T-helper 1 cell treated with Interleukin-12 subunit alpha and Interleukin-12 subunit beta and Interleukin-4 antibody, amounts not matched to agents 30 ng/mL and 1 ng/mL, for 36 hours (primary cell): ENCODE measurements around the gene PRR12. TPM values are rescaled to one million over a fixed set of nuclear protein-coding genes. Genes with fewer than 3 reads are reported as not detected.

Source experiments
- intact Hi-C: fragments of 100-400 bp; cut with micrococcal nuclease; formaldehyde crosslinking; loops from one replicate; pipeline ENCODE4 v1.15.1; 2024
- total RNA-seq: library from RNA; stranded (reverse); gene quantifications from 2 replicates; pipeline ENCODE4 v1.2.3, GENCODE V29; 2022

The PRR12 gene
- total RNA-seq, 1 donor from 2014 or later: 42.2 TPM

DNA sequence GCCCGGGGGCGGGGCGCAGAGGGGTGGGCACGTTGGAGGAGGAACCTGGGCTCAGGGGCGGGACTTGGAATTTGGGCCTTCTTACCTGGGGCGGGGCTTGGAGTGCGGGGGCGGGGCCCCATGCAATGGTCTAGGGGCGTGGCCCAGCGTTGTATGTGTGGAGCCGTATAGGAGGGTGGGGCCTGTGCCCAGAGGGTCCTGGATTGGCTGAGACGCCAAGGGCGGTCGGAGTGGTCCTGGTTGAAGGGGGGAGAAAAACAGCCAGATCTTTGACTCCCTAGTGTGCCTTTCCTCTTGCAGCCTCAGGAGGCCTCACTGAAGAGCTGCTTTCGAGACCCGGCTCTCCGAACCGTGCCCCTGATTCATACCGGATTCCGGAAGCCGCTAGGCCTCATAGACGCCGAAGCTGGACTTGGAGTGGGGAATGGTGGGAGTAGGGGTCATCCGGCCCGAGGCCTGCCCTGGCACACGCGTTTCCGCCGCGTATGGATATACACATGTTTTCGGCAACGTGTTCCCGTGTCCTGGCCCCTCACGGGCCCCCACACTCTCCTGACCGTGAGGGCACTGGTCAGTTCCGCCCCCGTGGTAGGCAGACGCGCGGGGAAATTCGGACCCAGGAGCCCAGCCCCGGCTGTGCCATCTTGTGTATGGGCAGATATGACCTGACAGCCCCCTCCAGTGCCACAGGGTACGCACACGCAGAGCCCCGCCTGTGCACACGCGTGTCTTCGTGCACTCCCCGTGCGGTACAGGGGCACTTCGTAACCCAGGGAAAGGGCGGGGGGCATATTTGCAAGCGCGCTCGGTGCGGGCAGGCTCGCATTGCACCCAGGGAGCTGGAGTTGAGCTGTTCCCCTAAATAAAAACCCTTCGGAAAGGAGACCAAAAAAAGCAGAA is 661 bp upstream of the PRR12 start:
- intact Hi-C loops: loop anchor here (1.0 to 10.0 kb wide), 15 partner anchors 10 to 476 kb away; partner anchors contain the start of genes AKT1S1, ATF5, BCL2L12 and C19orf73

DNA sequence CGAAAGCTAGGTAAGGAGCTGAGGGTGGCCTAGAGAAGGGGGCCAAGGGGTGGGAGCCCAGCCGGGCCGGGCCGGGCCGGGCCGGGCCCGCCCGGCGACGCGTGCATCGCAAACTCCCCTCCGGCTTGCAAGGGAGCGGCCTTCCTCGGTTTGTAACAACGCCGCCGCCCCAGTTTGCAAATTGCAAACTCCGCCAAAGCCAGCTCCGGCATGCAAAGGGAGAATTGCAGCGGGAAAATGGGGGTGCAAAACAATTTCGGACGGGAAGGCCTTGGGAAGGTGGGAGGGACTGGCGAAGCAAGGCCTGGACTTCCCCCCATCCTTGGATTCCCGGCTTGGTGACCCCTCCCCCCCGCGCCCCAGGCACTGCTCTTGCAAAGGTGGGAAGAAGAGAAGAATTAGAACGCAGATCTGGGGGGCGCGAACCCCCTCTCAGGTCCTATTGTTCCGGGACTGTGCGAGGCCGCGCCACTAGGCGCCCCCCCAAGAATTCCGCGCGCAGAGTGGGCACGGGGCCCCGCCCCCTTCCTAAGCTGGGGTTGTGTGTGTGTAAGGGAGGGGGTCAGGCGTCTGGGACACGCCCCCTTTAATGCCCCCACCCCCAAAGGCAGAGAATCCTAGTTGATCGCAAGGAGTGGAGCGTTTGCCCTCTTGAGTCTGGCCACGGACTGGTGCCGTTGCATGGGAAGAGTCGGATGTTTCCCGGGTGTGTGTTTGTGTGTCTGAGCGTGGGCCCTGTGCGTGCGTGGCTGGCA is 926 bp downstream of the PRR12 start:
- intact Hi-C loops: loop anchor here (2.0 to 10.0 kb wide), 3 partner anchors 37 to 477 kb away; partner anchors contain the start of genes AKT1S1, C19orf73, LIN7B and PPFIA3

DNA sequence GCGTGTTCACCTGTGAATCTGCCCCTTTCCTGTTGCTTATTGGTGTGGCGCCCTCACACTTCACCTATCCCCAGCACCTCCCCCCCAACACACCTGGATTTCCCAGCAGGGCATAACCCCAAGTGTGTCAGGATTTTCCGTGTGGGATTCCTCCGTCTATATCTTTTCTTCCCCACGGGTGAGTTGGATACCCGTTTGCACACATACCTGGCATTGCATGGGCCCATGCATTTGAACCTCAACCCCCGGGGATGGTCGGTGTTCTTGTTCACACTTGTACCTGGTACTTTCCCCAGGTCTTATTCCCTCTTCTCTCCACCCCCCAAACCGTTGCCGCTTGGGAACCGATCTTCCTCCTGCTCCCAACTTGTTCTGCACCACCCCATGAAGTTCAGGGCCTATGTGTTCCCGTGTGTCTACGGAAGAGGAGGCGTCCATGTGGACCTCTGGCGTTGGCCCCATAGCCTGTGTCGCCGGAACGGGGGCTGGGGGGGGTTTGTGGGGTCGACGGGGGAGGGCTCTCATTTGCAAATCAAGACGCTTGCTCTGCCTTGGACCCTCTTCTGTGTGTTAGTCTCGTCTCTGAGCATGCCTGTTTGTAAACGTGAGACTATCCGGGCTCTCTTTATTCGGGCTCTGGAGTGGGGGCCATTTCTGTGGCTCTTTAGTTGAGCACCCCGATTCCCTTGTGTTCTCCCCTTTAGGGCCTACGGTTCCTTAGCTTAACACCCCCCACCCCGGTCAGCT is 1.7 kb downstream of the PRR12 start:
- intact Hi-C loops: loop anchor here (1.0 to 10.0 kb wide), 3 partner anchors 72 to 478 kb away; partner anchors contain the start of genes ALDH16A1, C19orf73, LIN7B and PPFIA3

DNA sequence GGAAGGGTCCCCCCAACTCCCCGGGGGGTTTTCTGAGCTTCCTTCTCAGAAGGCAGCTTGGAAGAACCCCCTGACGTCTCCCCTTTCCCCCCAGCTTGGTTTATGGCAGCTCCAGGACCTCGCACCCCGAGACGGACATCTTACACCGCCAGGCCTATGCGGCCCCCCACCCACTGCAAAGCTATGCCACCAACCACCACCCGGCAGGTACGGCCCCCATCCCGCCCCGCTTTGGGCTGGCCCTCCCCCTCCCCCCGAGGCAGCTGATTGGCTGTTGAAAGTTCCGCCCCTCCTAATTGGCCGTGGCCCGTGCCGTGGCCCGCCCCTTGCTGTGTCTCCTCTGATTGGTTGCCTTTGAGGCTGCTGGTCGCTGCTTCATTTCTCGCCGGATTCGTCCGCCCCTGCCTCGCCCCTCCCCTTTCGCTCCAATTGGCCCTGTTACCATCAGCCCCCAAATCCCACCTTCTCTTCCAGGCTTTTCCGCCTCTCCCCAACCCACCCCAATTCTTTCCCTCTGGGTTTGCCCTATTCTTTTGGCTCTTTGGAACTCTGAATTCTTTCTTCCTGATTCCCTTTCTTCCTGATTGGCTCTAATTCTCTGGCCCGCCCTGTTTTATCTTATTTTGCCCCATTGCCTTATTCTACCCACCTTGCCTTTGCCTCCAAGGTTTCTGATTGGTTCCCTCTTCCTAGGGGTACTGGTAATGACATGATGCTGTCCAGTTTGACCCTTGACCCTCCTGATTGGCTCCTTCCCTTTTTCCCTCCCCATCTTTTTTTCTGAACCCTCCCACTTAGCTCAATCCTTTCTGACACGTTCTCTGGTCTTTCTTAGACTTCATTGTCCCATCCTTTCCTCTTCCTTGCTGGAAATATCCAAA is 2.5 kb downstream of the PRR12 start:
- intact Hi-C loops: loop anchor here (1.0 to 10.0 kb wide), 3 partner anchors 71 to 479 kb away; partner anchors contain the start of genes ALDH16A1, C19orf73, LIN7B and PPFIA3

DNA sequence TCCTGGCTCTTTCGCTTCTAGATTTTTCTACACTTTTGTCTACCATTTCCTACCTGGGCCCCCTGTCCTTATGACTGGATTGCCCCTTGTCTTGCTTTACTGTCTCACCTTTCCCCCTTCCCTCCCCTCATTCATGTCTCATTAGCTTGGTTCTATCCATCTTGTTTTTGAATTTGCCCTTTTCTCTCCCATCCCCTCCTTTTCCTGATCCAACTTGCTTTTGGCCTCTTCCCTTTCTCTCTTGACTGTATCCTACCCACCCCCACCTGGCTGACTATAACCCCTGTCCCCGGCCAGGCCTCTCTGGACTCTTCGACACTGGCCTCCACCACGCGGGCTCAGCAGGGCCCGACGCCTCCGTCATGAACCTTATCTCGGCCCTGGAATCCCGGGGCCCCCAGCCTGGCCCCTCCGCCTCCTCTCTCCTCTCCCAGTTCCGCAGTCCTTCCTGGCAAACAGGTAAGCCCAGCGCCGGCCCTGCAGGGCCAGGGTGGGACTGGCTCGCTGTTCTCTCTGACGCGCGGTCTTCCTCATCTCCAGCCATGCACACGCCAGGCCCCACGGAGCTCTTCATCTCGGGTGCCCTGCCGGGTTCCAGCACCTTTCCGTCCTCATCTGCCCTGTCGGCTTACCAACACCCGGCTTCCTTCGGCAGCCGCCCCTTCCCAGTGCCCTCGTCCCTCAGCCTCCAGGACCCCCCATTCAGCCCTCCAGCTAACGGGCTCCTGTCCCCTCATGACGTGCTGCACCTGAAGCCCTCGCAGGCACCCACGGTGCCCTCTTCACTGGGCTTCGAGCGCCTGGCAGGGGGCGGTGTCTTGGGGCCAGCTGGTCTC is 3.4 kb downstream of the PRR12 start:
- intact Hi-C loops: loop anchor here (10.0 kb wide), 1 partner anchor 480 kb away; the partner anchor contains the start of genes C19orf73, LIN7B and PPFIA3

DNA sequence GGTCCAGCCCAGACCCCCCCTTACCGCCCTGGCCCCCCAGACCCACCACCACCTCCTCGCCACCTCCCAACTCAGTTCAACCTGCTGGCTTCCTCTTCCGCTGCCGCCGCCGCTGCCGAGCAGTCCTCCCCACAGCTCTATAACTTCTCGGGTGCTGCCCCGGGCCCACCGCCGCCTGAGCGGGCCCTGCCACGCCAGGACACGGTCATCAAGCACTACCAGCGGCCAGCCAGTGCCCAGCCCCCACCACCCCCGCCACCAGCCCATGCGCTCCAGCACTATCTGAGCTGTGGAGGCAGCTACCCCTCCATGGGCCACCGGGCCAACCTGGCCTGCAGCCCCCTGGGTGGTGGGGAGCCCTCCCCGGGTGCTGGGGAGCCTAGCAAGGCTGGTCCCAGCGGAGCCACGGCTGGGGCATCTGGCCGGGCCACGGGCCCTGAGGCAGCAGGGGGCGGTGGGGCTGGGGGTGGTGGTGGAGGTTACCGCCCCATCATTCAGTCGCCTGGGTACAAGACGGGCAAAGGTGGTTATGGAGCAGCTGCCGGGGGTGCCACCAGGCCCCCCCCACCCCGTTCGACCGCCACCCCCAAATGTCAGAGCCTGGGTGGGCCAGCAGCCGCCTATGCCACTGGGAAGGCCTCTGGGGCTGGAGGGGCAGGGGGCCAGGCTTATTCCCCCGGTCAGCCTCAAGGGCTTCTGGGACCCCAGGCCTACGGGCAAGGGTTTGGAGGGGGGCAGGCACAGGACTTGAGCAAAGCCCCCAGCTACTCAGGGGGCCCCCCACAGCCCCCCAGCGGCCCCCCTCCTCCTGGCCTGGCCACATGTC is 4.2 kb downstream of the PRR12 start:
- intact Hi-C loops: loop anchor here (10.0 kb wide), 1 partner anchor 480 kb away; the partner anchor contains the start of genes C19orf73, LIN7B and PPFIA3

DNA sequence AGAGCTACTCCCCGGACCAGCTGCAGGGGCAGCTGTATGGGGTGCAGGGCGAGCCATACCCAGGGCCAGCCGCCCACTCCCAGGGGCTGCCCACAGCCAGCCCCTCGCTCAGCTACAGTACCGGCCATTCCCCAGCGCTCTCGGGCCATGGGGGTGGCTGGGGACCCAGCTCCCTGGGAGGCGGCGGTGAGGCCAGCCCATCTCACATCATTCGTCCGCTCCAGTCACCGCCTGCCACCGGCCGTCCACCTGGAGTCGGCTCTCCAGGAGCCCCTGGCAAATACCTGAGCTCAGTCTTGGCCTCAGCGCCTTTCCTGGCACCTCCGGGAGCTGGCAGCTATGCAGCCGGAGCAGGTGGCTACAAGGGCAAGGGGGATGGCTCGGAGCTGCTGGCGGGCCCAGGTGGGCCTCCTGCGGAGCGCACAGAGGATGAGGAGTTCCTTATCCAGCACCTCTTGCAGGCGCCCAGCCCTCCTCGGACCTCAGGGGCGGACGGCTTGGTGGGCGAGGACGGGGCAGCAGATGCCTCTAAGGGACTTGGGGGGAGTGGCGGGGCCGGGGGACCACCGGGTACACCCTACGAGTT is 4.9 kb downstream of the PRR12 start:
- intact Hi-C loops: loop anchor here (10.0 kb wide), 1 partner anchor 481 kb away; the partner anchor contains the start of genes C19orf73, LIN7B and PPFIA3

DNA sequence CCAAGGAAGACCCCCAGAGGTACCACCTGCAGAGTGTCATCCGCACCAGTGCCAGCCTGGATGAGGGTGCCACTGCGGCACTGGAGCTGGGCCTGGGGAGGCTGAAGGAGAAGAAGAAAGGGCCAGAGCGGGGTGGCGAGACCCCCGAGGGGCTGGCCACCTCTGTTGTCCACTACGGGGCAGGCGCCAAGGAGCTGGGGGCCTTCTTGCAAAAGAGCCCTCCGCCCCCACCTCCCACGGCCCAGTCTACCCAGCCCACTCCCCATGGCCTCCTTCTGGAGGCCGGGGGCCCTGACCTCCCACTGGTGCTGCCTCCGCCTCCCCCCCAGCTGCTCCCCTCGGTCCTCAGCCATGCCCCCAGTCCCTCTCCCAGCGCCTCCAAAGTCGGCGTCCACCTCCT is 5.4 kb downstream of the PRR12 start:
- intact Hi-C loops: loop anchor here (10.0 kb wide), 1 partner anchor 482 kb away; the partner anchor contains the start of genes C19orf73, LIN7B and PPFIA3

DNA sequence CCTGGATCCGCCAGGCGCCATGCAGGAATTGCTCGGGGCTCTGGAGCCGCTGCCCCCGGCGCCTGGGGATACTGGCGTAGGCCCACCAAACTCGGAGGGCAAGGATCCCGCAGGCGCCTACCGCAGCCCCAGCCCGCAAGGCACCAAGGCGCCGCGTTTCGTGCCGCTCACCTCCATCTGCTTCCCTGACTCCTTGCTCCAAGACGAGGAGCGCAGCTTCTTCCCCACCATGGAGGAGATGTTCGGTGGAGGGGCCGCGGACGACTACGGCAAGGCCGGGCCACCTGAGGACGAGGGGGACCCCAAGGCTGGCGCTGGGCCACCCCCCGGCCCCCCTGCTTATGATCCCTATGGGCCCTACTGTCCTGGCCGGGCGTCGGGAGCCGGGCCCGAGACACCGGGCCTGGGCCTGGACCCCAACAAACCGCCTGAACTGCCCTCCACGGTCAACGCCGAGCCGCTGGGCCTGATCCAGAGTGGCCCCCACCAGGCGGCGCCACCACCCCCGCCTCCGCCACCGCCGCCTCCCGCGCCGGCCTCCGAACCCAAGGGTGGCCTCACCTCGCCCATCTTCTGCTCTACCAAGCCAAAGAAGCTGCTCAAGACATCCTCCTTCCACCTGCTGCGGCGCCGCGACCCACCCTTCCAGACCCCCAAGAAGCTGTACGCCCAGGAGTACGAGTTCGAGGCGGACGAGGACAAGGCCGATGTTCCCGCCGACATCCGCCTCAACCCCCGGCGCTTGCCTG is 6.1 kb downstream of the PRR12 start:
- intact Hi-C loops: loop anchor here (10.0 kb wide), 1 partner anchor 482 kb away; the partner anchor contains the start of genes C19orf73, LIN7B and PPFIA3

DNA sequence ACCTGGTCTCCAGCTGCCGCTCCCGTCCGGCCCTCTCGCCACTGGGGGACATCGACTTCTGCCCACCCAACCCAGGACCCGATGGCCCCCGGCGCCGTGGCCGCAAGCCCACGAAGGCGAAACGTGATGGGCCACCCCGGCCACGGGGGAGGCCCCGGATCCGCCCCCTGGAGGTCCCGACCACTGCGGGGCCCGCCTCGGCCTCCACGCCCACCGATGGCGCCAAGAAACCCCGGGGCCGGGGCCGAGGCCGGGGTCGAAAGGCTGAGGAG is 6.7 kb downstream of the PRR12 start:
- intact Hi-C loops: loop anchor here (10.0 kb wide), 1 partner anchor 483 kb away; the partner anchor contains the start of genes C19orf73, LIN7B and PPFIA3

DNA sequence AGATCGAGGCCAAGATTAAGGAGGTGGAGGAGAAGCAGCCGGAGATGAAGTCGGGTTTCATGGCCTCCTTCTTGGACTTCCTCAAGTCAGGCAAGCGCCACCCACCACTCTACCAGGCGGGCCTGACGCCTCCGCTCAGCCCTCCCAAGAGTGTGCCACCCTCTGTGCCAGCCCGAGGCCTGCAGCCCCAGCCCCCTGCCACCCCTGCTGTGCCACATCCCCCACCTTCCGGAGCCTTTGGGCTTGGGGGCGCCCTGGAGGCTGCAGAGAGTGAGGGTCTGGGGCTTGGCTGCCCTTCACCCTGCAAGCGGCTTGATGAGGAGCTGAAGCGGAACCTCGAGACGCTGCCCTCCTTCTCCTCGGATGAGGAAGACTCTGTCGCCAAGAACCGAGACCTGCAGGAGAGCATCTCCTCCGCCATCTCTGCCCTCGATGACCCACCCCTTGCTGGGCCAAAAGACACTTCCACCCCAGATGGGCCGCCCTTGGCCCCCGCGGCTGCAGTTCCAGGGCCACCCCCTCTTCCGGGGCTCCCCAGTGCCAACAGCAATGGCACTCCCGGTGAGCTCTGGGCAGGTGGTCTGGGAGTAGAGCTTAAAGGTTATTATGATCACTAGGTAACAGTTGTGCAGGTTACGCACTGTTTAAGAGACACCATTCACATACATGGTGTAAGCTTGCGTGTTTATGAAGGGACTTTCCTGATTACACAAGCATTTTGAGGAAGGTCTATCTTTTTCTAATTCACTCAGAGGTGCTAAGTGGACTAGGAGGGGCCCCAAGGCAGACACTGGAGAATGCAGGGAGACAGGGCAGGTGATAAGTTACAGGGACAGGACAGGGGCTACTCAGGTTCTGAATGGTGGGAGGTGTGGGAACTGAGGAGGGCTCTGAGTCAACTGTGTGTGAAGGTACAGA is 8.7 kb downstream of the PRR12 start:
- intact Hi-C loops: loop anchor here (10.0 kb wide), 1 partner anchor 485 kb away; the partner anchor contains the start of genes C19orf73, LIN7B and PPFIA3

DNA sequence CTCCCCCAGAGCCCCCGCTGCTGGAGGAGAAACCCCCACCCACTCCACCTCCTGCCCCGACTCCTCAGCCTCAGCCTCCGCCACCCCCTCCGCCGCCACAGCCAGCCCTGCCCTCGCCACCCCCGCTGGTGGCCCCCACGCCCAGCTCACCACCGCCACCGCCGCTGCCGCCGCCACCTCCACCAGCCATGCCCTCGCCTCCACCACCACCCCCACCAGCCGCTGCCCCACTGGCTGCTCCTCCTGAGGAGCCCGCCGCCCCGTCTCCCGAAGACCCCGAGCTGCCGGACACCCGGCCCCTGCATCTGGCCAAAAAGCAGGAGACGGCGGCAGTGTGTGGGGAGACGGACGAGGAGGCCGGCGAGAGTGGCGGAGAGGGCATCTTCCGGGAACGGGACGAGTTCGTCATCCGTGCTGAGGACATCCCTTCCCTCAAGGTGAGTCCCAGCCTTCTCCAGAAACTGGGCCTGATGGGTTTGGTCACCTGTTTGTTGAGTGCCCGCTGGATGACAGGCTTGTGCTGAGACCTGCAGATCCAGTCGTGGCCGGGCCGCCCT is 10.6 kb downstream of the PRR12 start:
- intact Hi-C loops: no loop called here

DNA sequence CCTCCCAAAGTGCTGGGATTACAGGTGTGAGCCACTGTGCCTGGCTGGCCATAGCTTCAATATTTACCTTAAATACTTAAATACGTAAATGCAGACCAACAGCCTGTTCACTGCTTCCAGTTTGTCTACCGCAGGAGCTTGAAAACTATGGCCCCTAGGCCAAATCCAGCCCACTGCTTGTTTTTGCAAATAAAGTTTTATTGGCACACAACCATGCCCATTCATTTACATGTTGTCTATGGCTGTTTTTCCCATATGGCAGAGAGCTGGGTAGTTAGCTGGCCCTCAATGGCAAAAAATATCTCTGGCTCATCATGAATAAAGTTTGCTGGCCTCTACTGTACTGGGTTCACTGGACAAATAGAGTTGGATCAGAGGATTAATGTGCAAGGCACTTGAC is 11.8 kb downstream of the PRR12 start:
- intact Hi-C loops: no loop called here

DNA sequence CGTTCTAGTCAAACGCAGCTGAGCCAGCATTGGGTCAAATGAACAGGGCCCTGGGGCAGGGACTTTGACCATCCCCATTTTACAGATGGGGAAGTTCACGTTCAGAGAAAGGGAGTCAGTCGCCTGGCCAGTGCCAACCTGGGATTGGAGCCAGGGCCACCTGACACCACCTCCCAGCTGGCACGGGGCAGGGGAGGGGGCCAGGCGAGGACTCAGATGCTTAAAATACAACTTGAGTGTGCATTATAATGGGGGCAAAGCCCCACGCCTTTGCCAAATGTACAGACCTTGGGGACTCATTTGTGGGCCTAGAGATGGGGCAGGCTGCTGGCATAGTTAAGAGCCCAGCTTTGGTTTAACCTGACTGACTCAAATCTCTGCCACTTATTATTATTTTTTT is 14.6 kb downstream of the PRR12 start:
- intact Hi-C loops: no loop called here

DNA sequence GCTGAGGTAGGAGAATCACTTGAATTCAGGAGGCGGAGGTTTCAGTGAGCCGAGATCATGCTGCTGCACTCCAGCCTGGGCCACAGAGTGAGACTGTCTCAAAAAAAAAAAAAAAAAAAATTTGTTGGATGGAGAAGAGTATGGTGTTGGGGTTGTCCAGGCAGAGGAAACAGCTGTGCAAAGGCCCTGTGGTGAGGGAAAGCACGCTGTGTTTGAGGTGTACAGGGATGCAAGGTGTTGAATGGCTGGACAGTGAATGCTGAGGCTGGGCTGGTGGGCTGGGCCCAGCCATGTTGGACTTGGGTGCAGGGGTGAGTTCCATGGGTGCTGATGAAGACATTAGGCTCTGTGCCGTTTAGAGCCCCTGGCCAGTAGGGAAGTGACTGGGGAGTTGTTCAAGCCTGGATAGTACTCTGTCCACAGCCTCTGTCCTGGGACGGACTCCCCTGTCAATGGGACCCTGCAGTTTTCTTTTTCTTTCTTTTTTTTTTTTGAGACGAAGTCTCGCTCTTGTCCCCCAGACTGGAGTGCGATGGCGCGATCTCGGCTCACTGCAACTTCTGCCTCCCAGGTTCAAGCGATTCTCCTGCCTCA is 18.6 kb downstream of the PRR12 start:
- intact Hi-C loops: no loop called here
